Measurements from ENCODE around the gene ELK4. TPM values are rescaled to one million over a fixed set of nuclear protein-coding genes. Genes with fewer than 3 reads are reported as not detected.

The ELK4 gene, protein sequence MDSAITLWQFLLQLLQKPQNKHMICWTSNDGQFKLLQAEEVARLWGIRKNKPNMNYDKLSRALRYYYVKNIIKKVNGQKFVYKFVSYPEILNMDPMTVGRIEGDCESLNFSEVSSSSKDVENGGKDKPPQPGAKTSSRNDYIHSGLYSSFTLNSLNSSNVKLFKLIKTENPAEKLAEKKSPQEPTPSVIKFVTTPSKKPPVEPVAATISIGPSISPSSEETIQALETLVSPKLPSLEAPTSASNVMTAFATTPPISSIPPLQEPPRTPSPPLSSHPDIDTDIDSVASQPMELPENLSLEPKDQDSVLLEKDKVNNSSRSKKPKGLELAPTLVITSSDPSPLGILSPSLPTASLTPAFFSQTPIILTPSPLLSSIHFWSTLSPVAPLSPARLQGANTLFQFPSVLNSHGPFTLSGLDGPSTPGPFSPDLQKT
- total RNA-seq (9.1 and 13.0 TPM in 2 replicates), polyA plus RNA-seq (1.8 and 4.9 TPM in 2 replicates)

DNA sequence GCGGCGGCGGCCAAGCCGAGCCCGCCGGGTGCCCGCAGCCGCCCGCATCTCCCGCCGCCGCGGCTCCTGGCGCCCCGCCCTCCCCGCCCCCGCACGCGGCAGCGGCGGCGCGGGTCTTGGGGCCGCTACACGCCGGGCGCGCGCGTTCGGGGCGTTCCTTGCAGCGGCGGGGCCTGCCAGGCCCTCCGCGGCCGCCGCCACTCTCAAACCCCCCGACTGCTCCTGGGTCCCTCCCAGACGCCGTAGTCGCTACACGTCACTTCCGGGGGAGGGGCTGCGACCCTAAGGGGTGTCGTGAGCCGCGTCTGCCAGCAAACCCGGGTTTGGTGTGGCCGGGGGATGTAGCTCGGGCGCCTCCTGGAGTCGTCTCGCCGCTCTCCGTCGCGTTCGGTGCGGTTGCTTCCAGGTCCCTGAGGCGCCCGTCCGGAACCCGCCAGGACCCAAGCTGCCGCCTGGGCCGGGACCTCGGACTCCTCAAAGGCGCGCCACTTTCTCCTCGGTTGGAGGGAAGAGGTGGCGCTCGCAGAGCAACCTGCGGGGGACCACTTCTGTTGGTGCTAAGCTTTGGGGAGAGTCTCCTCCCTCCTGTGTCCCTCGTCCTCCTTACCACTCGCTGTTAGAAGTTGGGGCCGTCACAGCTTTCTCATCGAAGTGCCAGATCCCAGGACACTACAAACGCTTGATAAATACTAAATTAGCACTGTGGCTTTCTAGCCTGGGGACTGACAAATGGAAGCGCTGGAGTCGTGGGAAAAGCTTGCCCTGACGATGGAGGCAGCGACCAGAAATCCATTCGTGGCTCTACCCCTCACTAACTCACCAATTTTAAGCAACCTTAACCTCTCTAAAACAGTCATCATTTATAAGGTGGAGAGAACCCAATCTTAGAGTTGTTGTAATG, at the start of gene ELK4:
ELK4 (minus strand) TSS at position 244 of the 901 bp plus-strand sequence. CDS start 8,129 bp downstream, outside the sequence.
- Histone ChIP-seq H3K4me1 (ENCODE audit: low read depth) (peaks cover 14% of the 10 kb centered on the region), H3K27me3 (no peaks in the 10 kb centered on the region), H3K4me3 (peak within 1 kb of the TSS; percentile 57), H3K36me3 (no peaks in the 10 kb centered on the region), H3K9me3 (ENCODE audit: low read depth) (no peaks in the 10 kb centered on the region), H3K27ac (peak within 1 kb of the TSS; percentile 99)
- DNase-seq (ENCODE audit: low read depth in 1 of 2, low spot score in 1 of 2), result peak; percentile 99
- TF ChIP-seq, protein P1, sequence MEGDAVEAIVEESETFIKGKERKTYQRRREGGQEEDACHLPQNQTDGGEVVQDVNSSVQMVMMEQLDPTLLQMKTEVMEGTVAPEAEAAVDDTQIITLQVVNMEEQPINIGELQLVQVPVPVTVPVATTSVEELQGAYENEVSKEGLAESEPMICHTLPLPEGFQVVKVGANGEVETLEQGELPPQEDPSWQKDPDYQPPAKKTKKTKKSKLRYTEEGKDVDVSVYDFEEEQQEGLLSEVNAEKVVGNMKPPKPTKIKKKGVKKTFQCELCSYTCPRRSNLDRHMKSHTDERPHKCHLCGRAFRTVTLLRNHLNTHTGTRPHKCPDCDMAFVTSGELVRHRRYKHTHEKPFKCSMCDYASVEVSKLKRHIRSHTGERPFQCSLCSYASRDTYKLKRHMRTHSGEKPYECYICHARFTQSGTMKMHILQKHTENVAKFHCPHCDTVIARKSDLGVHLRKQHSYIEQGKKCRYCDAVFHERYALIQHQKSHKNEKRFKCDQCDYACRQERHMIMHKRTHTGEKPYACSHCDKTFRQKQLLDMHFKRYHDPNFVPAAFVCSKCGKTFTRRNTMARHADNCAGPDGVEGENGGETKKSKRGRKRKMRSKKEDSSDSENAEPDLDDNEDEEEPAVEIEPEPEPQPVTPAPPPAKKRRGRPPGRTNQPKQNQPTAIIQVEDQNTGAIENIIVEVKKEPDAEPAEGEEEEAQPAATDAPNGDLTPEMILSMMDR (IDR thresholded peaks at IDR 0.05; ENCODE audit: low read depth, low read length), result peak; percentile 70

DNA sequence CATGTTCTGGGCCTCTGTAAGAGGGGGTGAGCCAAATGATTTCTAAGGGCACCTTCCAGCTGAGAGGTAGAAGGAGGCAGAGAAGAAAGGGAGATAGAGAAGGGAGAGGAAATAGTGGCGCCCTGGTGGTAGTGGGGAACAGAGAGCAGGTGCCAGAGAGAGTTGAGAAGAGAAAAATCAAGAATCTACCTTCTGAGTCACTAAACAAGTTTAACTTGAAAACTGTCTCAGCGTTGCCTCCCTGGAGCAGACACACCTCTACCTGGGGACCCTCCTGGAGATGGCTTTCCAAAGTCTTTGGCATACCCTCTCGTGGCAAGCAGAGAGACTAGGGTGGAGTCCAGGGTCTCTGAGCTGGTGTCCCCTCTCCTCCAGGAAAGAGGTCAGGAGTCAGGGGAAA, 49.6 kb upstream of the ELK4 start:
- H3K9me3 ChIP-seq (ENCODE audit: low read depth), result no peaks in the 10 kb centered on the region
- H3K27ac ChIP-seq, result no peak overlapping the region
- no peaks in the 10 kb centered on the region for H3K36me3 ChIP-seq
- DNase-seq (ENCODE audit: low read depth in 1 of 2, low spot score in 1 of 2), result no peak
- H3K27me3 ChIP-seq, result no peaks in the 10 kb centered on the region
- TF ChIP-seq, protein P1 (IDR thresholded peaks at IDR 0.05; ENCODE audit: low read depth, low read length), result no peak
- peaks cover 18% of the 10 kb centered on the region for H3K4me1 ChIP-seq (ENCODE audit: low read depth)
- H3K4me3 ChIP-seq, result no peak overlapping the region

DNA sequence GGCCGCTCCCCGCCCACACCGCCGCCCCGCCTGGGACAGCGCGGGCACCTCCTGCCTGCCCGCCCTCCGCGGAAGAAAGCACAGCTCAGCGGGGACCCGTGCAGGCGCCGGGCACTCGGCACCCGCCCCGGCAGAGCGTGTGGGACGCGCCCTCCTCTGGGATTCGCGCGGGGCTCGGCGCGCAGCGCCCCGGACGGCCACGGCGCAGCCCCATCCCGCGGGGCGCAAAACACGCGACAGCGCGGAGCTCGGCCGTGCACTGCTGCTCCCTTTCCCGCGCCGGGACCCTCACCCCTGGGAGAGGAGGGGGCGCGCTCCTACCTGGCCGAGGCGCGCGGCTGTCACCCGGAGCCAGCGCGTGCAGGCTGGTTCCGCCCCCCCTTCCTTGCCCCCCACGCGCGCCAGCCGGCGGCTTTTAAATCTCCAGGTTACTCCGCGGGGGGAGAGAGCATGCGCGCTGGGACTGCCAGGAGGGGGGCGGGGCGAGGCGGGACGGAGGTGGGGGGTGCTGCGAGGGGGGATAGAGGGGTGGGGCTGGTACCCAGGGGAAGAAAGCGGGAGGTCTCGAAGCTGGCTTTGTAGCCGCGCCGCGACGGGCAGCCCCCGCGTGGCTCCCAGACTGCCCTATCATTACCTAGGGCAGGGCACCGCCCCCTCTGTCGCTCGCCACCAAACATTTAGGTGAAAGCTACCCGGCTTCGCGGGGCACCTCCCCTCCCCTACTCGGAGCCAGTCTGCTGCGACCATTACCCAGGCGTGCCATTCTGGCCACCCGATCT, 48.5 kb upstream of the ELK4 start, which contains the start of gene SLC45A3:
SLC45A3 (minus strand) TSS at position 437 of the 779 bp plus-strand sequence. CDS start 15,853 bp downstream, outside the sequence.
- DNase-seq (ENCODE audit: low read depth in 1 of 2, low spot score in 1 of 2), result peak in 1 of 2 donors; percentile 54
- Histone ChIP-seq H3K27ac (no peak within 1 kb of the TSS), H3K9me3 (ENCODE audit: low read depth) (no peaks in the 10 kb centered on the region)

DNA sequence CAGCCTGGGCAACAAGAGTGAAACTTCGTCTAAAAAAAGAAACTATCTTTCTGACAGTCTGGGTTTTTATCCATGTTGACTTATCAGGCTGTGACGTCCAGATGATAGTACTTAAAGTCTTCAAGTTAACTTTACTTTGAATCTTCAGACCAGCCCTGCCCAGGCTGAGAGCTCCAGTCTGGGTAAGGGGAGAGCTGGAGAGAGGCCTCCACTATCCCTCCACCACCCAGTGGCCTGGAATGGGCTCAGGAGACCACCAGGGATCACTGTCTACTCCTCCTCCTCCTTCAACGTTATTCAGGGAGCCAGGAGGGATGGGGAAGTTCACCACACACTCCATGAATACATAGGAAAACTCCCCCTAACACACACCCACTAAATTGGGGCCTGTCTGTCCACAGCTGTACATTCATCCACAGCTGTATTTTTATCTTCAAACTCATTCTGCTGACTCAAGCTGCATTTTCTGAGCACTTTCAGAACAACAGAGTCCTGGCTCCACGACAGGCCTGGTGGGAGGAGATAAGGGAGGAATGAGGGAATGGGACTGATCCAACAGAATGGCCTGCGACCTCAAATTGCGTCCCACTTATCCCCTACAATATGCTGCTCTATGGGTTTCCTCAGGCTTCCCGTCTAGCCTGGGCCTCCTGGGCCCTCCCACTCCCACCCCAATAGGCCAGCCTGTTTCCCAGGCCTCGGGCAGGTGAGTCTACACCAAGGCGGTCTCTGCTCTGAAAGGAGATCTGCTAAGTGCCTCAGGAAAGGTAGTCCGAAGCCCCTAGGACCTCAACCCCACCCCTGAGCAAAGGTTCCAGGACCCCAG, 46.7 kb upstream of the ELK4 start:
- TF ChIP-seq, protein P1 (IDR thresholded peaks at IDR 0.05; ENCODE audit: low read depth, low read length), result no peak

More for the DNA sequence above, 48.5 kb upstream of the ELK4 start, which contains the start of gene SLC45A3:
- Histone ChIP-seq H3K27me3 (no peaks in the 10 kb centered on the region), H3K4me3 (peak within 1 kb of the TSS; percentile 80), H3K4me1 (ENCODE audit: low read depth) (peaks cover 21% of the 10 kb centered on the region), H3K36me3 (no peaks in the 10 kb centered on the region)
- TF ChIP-seq, protein P1 (IDR thresholded peaks at IDR 0.05; ENCODE audit: low read depth, low read length), result no peak

More for the DNA sequence above, 46.7 kb upstream of the ELK4 start:
- peak; percentile 36 to 94 for DNase-seq (ENCODE audit: low read depth in 1 of 2, low spot score in 1 of 2)
- H3K27me3 ChIP-seq, result no peaks in the 10 kb centered on the region
- H3K36me3 ChIP-seq, result no peaks in the 10 kb centered on the region
- H3K9me3 ChIP-seq (ENCODE audit: low read depth), result no peaks in the 10 kb centered on the region
- peak overlapping the region; percentile 80 for H3K27ac ChIP-seq
- H3K4me1 ChIP-seq (ENCODE audit: low read depth), result peaks cover 21% of the 10 kb centered on the region
- H3K4me3 ChIP-seq, result no peak overlapping the region
